Central memory CD8-positive, alpha-beta T cell (primary cell): ENCODE results near the gene PRSS22.

Experiments used
- ATAC-seq: fragments of 150-1000 bp; cut with Tn5 transposase; replicated peaks from 2 replicates; pipeline ENCODE4 v1.10.0; 2022; ENCODE audit warnings: mild to moderate bottlenecking, moderate FRiP score, moderate number of reproducible peaks; ENCODE audit not compliant: poor library complexity, severe bottlenecking; ENCODE audit errors: extremely low read depth
- DNase-seq, 2 donors: peaks; one replicate each; pipeline ENCODE4 v3.0.0; 2021; ENCODE audit warnings: low spot score in 2 of 2
- H3K27ac Mint-ChIP-seq: one replicate; pipeline ENCODE4 v1.8.0; 2022; ENCODE audit warnings: low read depth, mild to moderate bottlenecking, moderate library complexity, mixed read lengths
- H3K27me3 Mint-ChIP-seq: one replicate; pipeline ENCODE4 v1.8.0; 2022; ENCODE audit warnings: mixed read lengths
- H3K36me3 Mint-ChIP-seq: one replicate; pipeline ENCODE4 v1.8.0; 2022; ENCODE audit warnings: mild to moderate bottlenecking, moderate library complexity, mixed read lengths; ENCODE audit not compliant: insufficient read depth
- H3K4me1 Mint-ChIP-seq: one replicate; pipeline ENCODE4 v1.8.0; 2022; ENCODE audit warnings: mixed read lengths
- H3K4me3 Mint-ChIP-seq: one replicate; pipeline ENCODE4 v1.8.0; 2022; ENCODE audit warnings: mild to moderate bottlenecking, moderate library complexity, mixed read lengths
- H3K9me3 Mint-ChIP-seq: one replicate; pipeline ENCODE4 v1.8.0; 2022; ENCODE audit warnings: mixed read lengths

The PRSS22 gene

GRCh38 chr16:2806286-2806685 lies 51.7 kb downstream of the PRSS22 start:
- H3K27ac Mint-ChIP-seq: no peak overlapping the region
- DNase-seq: no peak
- H3K27me3 Mint-ChIP-seq: peaks cover 67% of the 10 kb centered on the region
- peaks cover 2% of the 10 kb centered on the region for H3K36me3 Mint-ChIP-seq
- no peak overlapping the region for H3K4me3 Mint-ChIP-seq
- ATAC-seq: no peak
- peaks cover 5% of the 10 kb centered on the region for H3K9me3 Mint-ChIP-seq
- H3K4me1 Mint-ChIP-seq: no peaks in the 10 kb centered on the region

GRCh38 chr16:2804728-2805127 lies 53.2 kb downstream of the PRSS22 start:
- Mint-ChIP-seq H3K27me3 (peaks cover 51% of the 10 kb centered on the region), H3K27ac (no peak overlapping the region), H3K4me3 (no peak overlapping the region), H3K9me3 (peaks cover 5% of the 10 kb centered on the region), H3K4me1 (no peaks in the 10 kb centered on the region), H3K36me3 (peaks cover 2% of the 10 kb centered on the region)
- ATAC-seq (no peak), DNase-seq (no peak)

DNA sequence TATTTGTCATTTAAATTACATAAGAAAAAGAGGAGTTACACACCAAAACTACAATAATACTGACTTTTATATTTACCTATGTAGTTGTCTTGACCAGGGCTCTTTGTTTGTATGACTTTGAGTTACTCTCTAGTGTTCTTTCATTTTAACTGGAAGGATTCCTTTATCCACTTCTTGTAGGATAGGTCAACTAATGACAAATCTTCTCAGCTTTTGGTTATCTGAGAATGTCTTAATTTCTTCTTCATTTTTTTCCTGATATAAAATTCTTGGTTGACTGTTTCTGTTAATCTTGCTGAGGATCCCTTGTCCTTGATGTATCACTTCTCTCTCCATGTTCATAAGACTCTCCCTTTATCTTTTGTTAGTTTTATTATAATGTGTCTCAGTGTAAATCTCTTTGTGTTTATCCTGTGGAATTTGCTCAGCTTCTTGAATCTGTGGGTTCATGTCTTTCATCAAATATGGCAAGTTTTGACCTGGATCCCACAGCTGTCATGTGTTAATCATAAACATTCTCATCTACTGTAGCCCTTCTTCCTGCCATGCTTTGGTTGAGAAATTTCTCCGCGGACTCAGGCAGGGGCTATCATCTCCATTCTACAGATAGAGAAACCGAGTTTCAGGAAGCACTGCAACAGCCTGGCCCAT lies 54.3 kb downstream of the PRSS22 start:
- no peaks in the 10 kb centered on the region for H3K4me1 Mint-ChIP-seq

More for the DNA sequence above, 54.3 kb downstream of the PRSS22 start:
- Mint-ChIP-seq H3K4me3 (no peak overlapping the region), H3K36me3 (peaks cover 2% of the 10 kb centered on the region), H3K27me3 (peaks cover 41% of the 10 kb centered on the region), H3K27ac (no peak overlapping the region), H3K9me3 (peaks cover 5% of the 10 kb centered on the region)
- DNase-seq (no peak), ATAC-seq (no peak)
